Measurements from ENCODE around the gene PPP2R5D. TPM values are rescaled to one million over a fixed set of nuclear protein-coding genes. Genes with fewer than 3 reads are reported as not detected.

Gene PPP2R5D
- total and polyA plus RNA-seq, 9 of the 15 experiments (the other 6 are each of a cell fraction or from before 2014, with no cell fraction given): 1.3 to 96.1 (median 38.4) TPM

- no peak for TF ChIP-seq CREB5 (CRISPR knock-in tag; IDR thresholded peaks at IDR 0.05)
- TF ChIP-seq MXI1 (IDR thresholded peaks at IDR 0.05; ENCODE audit: low read depth, low read length): no peak
- peak; percentile 81 for TF ChIP-seq ZNF511 (CRISPR knock-in tag; IDR thresholded peaks at IDR 0.05)
- TF ChIP-seq HMBOX1 (IDR thresholded peaks at IDR 0.05): no peak
- TF ChIP-seq ZFX (CRISPR knock-in tag; IDR thresholded peaks at IDR 0.05): peak; percentile 92
- TF ChIP-seq ZNF551 (CRISPR knock-in tag; IDR thresholded peaks at IDR 0.05): no peak
- TF ChIP-seq ELF2 (CRISPR knock-in tag; IDR thresholded peaks at IDR 0.05): no peak
- TF ChIP-seq ATF4 (CRISPR knock-in tag; IDR thresholded peaks at IDR 0.05): no peak
- no peak for TF ChIP-seq PURB (CRISPR knock-in tag; IDR thresholded peaks at IDR 0.05; ENCODE audit: low read depth)
- no peak for TF ChIP-seq ZNF124 (CRISPR knock-in tag; IDR thresholded peaks at IDR 0.05)
- TF ChIP-seq SREBF1 (IDR thresholded peaks at IDR 0.05; ENCODE audit: borderline replicate concordance, low read depth, low read length): peak; percentile 40; the same call in 1 of the 2 replicates
- peak; percentile 86 for TF ChIP-seq PHF8 (IDR thresholded peaks at IDR 0.05; ENCODE audit: borderline replicate concordance, low read length)
- TF ChIP-seq ELF1 (tag; IDR thresholded peaks at IDR 0.05): no peak
- no peak for TF ChIP-seq SMARCA5 (IDR thresholded peaks at IDR 0.05)
- no peak for TF ChIP-seq U2AF1 (optimal IDR thresholded peaks at IDR 0.05; ENCODE audit: low read depth, low read length)
- no peak for TF ChIP-seq NUFIP1 (IDR thresholded peaks at IDR 0.05; ENCODE audit: partially characterized antibody)
- TF ChIP-seq SNAPC5 (CRISPR knock-in tag; IDR thresholded peaks at IDR 0.05): no peak
- no peak for TF ChIP-seq PYGO2 (tag; IDR thresholded peaks at IDR 0.05)
- TF ChIP-seq THRA (IDR thresholded peaks at IDR 0.05): no peak
- TF ChIP-seq LARP7 (IDR thresholded peaks at IDR 0.05): no peak
- TF ChIP-seq RBM22 (IDR thresholded peaks at IDR 0.05; ENCODE audit: low read depth, low read length, poor library complexity, severe bottlenecking): no peak
Measured at GRCh38 chr6:43059168-43060033, 75.0 kb downstream of the PPP2R5D start, which contains the start of the genes KLC4 and MRPL2 (continued).

Data from K562 (cell line).